Measurements from ENCODE around the gene HOXB2. TPM values are rescaled to one million over a fixed set of nuclear protein-coding genes. Genes with fewer than 3 reads are reported as not detected.

The HOXB2 gene
- total RNA-seq: 15.2 and 24.6 TPM in 2 replicates

- peak within 1 kb of the TSS; percentile 87 for H3K4me3 ChIP-seq (ENCODE audit: low read depth, low read length)
- TF ChIP-seq CTCF (IDR thresholded peaks at IDR 0.05; ENCODE audit: insufficient read depth, low read length, poor library complexity, severe bottlenecking): no peak
- peaks cover 5% of the 10 kb centered on the region for H3K36me3 ChIP-seq (ENCODE audit: control insufficient read depth, insufficient read depth, low read length)
- no peak for DNase-seq (ENCODE audit: low read depth)
- no peaks in the 10 kb centered on the region for H3K27me3 ChIP-seq (ENCODE audit: control insufficient read depth, insufficient read depth, low read length)
Observed at GRCh38 chr17:48545022-48545375, at the start of gene HOXB2. Gene HOXB2, minus strand, starts transcription at chr17:48545109. Its CDS starts 198 bp downstream, at chr17:48544911.

- TF ChIP-seq CTCF (IDR thresholded peaks at IDR 0.05; ENCODE audit: insufficient read depth, low read length, poor library complexity, severe bottlenecking): peak; percentile 76
- H3K36me3 ChIP-seq (ENCODE audit: control insufficient read depth, insufficient read depth, low read length): peaks cover 4% of the 10 kb centered on the region
- DNase-seq (ENCODE audit: low read depth): no peak
- H3K4me3 ChIP-seq (ENCODE audit: low read depth, low read length): peak overlapping the region; percentile 92
- H3K27me3 ChIP-seq (ENCODE audit: control insufficient read depth, insufficient read depth, low read length): no peaks in the 10 kb centered on the region
Observed at GRCh38 chr17:48593840-48594537, 49.1 kb upstream of the HOXB2 start.

GRCh38 chr17:48593126-48593829 is 48.4 kb upstream of the HOXB2 start, which contains the start of gene HOXB5:
Gene HOXB5, minus strand, starts transcription at chr17:48593779. Its CDS starts 97 bp downstream, at chr17:48593682.
- no peak for TF ChIP-seq CTCF (IDR thresholded peaks at IDR 0.05; ENCODE audit: insufficient read depth, low read length, poor library complexity, severe bottlenecking)
- H3K4me3 ChIP-seq (ENCODE audit: low read depth, low read length): peak within 1 kb of the TSS; percentile 92

GRCh38 chr17:48592577-48592976 is 47.7 kb upstream of the HOXB2 start:
- Histone ChIP-seq H3K27me3 (ENCODE audit: control insufficient read depth, insufficient read depth, low read length) (no peaks in the 10 kb centered on the region), H3K4me3 (ENCODE audit: low read depth, low read length) (peak overlapping the region; percentile 68), H3K36me3 (ENCODE audit: control insufficient read depth, insufficient read depth, low read length) (peaks cover 6% of the 10 kb centered on the region)
- no peak for TF ChIP-seq CTCF (IDR thresholded peaks at IDR 0.05; ENCODE audit: insufficient read depth, low read length, poor library complexity, severe bottlenecking)
- no peak for DNase-seq (ENCODE audit: low read depth)

More at GRCh38 chr17:48593126-48593829, 48.4 kb upstream of the HOXB2 start, which contains the start of gene HOXB5:
- Histone ChIP-seq H3K36me3 (ENCODE audit: control insufficient read depth, insufficient read depth, low read length) (peaks cover 4% of the 10 kb centered on the region), H3K27me3 (ENCODE audit: control insufficient read depth, insufficient read depth, low read length) (no peaks in the 10 kb centered on the region)
- DNase-seq (ENCODE audit: low read depth): no peak

- Histone ChIP-seq H3K36me3 (ENCODE audit: control insufficient read depth, insufficient read depth, low read length) (peaks cover 6% of the 10 kb centered on the region), H3K27me3 (ENCODE audit: control insufficient read depth, insufficient read depth, low read length) (no peaks in the 10 kb centered on the region), H3K4me3 (ENCODE audit: low read depth, low read length) (peak overlapping the region; percentile 68)
- no peak for DNase-seq (ENCODE audit: low read depth)
- TF ChIP-seq CTCF (IDR thresholded peaks at IDR 0.05; ENCODE audit: insufficient read depth, low read length, poor library complexity, severe bottlenecking): no peak
Observed at GRCh38 chr17:48592057-48592514, 47.2 kb upstream of the HOXB2 start.

Data from kidney epithelial cell (primary cell).